Omental fat pad (tissue), 4 donors: ENCODE measurements around the gene RFX6. TPM values are rescaled to one million over a fixed set of nuclear protein-coding genes. Genes with fewer than 3 reads are reported as not detected.

Experiments used
- ATAC-seq: fragments of 150-250 bp; one replicate; pipeline ENCODE4 v1.9.1; 2016; ENCODE audit warnings: mild to moderate bottlenecking, moderate library complexity; ENCODE audit not compliant: low FRiP score
- DNase-seq: peaks from one replicate; pipeline ENCODE4 v3.0.0-alpha.2; 2019; ENCODE audit warnings: low spot score
- total RNA-seq, 4 donors: library from RNA; depleted of rRNA; stranded (reverse); fragments of >200 nt; gene quantifications; one replicate each; pipeline ENCODE4 v1.1.0, GENCODE V29; 2016
- TF ChIP-seq, protein P1 (sequence below), 3 donors: fragments of 450-650 bp; IDR thresholded peaks; one replicate each; pipeline ENCODE4 v1.5.1; 2016 to 2017; ENCODE audit warnings: antibody characterized with exemption in 3 of 3, mild to moderate bottlenecking in 3 of 3, moderate library complexity in 2 of 3

RFX6 gene
- total RNA-seq, 4 donors from 2014 or later = not detected

DNA sequence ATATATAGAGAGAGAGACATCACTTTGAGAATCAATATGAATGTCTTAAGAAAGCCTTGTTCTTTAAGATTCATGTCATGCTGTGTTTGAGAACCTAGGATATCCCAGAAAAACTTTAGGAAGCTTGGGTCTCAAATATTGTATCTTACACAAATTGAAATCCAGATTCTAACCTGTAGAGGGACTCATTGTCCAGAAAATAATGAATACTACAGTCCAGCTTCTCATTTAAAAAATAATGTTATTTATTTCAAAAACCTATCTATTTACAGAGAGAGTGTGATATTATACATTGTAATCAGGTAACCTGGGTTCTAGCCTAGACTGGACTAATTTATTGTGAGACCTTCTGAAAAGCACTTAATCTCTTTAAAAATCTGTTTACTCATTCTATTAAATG lies 4.2 kb downstream of the RFX6 start:
- DNase-seq = no peak
- TF ChIP-seq, protein P1, sequence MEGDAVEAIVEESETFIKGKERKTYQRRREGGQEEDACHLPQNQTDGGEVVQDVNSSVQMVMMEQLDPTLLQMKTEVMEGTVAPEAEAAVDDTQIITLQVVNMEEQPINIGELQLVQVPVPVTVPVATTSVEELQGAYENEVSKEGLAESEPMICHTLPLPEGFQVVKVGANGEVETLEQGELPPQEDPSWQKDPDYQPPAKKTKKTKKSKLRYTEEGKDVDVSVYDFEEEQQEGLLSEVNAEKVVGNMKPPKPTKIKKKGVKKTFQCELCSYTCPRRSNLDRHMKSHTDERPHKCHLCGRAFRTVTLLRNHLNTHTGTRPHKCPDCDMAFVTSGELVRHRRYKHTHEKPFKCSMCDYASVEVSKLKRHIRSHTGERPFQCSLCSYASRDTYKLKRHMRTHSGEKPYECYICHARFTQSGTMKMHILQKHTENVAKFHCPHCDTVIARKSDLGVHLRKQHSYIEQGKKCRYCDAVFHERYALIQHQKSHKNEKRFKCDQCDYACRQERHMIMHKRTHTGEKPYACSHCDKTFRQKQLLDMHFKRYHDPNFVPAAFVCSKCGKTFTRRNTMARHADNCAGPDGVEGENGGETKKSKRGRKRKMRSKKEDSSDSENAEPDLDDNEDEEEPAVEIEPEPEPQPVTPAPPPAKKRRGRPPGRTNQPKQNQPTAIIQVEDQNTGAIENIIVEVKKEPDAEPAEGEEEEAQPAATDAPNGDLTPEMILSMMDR (IDR thresholded peaks at IDR 0.05) = no peak

DNA sequence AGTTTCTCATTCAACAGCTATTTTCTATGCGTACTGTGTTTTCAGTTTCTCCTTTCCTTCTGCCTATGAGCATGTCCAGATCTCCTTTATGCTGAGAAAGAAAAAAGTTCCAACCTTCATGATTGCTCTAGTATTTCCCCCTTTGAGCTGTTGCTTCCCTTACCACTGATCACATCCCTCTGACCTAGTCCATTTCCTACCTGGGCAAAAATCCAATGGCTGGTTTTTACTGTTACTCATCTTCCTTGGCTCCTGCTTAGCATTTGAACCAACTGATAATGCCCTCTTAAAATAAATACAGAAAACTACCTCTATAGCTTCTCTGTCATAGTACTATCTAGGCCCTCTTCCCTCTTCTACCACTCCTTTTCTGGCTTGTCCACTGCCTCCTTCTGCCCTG lies 6.0 kb downstream of the RFX6 start:
- ATAC-seq (no peak), DNase-seq (no peak)
- TF ChIP-seq, protein P1 (IDR thresholded peaks at IDR 0.05) = no peak

More for the DNA sequence above, 4.2 kb downstream of the RFX6 start:
- ATAC-seq = no peak

DNA sequence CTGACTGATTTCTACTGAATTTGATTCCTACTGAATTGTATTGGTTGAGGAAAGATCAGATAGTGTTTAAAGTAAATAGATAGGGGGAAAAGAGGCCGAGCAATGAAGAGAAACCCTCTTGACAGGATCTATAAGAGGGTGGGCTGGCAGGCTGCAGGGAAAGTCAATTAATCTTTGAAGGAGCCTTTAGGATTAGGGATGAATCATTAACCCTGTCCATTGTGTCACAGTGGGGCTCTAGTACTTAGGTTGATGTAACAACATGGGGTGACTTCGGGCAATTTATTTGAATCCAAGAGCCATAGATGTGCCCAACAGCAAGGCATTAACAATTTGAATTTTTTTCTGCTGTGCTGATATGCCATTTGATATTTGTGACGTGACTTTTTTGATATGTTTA lies 7.5 kb downstream of the RFX6 start:
- ATAC-seq = no peak
- TF ChIP-seq, protein P1 (IDR thresholded peaks at IDR 0.05) = no peak
- no peak for DNase-seq

DNA sequence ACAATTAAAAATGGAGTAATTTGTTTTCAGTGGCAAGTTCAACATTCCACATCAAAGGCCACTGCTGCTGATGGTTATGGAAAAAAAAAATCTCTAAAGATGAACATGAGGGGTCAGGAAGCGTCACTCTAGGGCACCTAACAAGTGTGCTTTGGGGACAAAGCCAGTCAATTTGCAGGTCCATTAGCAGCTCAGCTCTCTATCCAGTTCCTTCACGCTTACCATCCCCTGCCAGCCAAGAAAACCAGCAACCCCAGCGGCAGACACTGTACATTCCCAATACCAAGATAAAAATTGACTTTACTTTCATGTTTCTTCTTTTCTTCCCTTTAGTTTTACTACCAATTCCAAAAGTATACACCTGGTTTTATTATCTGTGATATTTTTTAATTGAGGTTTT lies 10.1 kb downstream of the RFX6 start:
- no peak for DNase-seq
- ATAC-seq = no peak
- TF ChIP-seq, protein P1 (IDR thresholded peaks at IDR 0.05) = no peak

DNA sequence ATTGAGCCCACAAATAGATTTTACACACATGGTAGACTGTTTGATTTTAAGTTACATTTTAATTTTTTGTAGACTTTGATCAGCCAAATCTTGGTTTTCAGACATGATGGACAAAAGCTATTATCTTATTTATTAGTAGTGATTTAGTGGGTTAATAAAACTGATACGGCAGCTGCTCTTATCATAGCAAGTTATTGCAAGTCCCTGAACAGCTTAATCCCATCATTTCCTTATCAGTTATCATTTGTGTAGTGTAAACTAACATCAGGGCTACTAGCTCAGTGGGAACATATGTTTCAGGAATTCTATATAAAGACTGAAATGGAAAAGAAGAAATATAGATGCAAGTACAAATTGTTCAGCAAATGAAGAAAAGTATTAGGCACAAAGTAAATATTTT lies 10.9 kb downstream of the RFX6 start:
- DNase-seq = no peak
- no peak for ATAC-seq
- TF ChIP-seq, protein P1 (IDR thresholded peaks at IDR 0.05) = no peak

DNA sequence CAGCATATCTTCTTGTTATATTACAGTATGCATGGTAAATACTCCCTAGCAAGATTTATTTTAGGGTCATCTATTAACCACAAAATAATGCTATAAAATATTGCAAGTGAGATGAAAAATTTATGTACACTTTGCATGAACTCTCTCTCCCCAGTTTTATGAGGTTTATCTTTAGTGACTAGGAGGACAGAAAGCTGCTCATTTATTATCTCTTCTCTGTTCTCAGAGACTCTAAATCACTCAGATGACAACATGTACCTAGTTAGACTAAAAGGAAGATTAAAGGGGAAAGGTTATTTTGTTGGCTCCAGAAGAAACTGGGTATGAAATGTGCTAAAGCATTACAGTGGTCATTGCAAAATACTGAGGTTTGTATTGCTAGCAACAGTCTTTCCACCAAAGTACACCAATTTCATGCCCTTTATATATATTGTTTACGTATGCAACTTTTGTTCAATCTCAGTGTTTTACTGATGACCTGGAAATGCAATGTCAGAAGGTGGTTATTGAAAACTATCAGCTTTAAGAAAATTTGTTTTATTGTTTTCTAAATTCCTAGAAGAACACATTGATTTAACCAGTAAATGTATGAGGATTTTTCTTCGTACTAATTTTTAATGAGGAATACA lies 11.8 kb downstream of the RFX6 start:
- TF ChIP-seq, protein P1 (IDR thresholded peaks at IDR 0.05) = no peak
- no peak for DNase-seq

DNA sequence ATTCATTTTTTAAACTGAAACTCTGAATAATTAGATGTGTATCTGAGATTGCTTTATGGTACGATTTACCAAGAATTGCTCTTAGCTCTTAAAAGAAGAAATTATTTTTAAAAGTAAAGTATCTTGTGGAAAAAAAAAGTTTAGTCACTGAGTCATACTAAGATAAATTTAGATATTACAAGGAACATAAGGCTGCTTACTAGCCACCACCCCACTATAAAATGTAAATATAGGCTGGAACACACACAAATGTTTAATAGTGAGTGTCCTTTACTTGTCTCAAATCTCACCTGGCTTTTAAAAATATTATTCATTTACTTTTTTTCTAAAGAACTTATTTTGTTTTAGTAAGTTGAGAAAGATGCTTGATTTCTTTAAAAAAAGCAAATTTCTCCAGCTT lies 17.6 kb downstream of the RFX6 start:
- ATAC-seq (no peak), DNase-seq (no peak)
- TF ChIP-seq, protein P1 (IDR thresholded peaks at IDR 0.05) = no peak

More for the DNA sequence above, 11.8 kb downstream of the RFX6 start:
- ATAC-seq = no peak
